SK-N-SH (cell line): ENCODE measurements around the gene UPF2.

Source experiments
- EP300 ChIP-seq, 2 experiments: IDR thresholded peaks; 2 replicates each; pipeline versions ENCODE4 v1.4.0 to v1.6.1; 2012; ENCODE audit warnings: borderline replicate concordance in 1 of 2, low read depth in 1 of 2, low read length in 1 of 2
- POLR2AphosphoS5 ChIP-seq: IDR thresholded peaks from 2 replicates; pipeline ENCODE4 v1.6.1; 2012; ENCODE audit warnings: low read depth, low read length
- SMC3 ChIP-seq: IDR thresholded peaks from 2 replicates; pipeline ENCODE4 v1.6.1; 2012; ENCODE audit warnings: low read depth, low read length, improper control_type of control experiment

DNA sequence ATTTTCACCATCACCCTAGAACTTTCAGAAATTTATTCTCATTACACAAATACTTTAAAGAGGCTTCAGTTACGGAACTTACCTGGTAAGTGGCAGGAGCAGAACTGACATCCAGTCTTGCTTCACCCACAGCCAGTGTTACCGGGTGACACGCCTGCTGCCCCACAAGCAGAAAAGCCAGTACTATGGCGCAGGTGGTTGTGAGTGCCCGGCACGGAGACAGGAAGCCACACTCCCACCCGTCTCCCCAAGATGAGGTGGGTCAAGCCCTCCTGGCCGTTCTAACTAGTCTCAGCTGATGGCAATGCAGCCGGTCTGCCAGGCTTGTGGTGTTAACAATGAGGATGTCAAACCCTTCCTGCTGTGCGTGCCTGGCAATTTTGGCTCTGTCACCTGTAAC lies 132.5 kb downstream of the UPF2 start:
- no peak for TF ChIP-seq EP300 (IDR thresholded peaks at IDR 0.05; ENCODE audit: borderline replicate concordance in 1 of 2, low read depth in 1 of 2, low read length in 1 of 2)
- TF ChIP-seq POLR2AphosphoS5, result no peak
- no peak for TF ChIP-seq SMC3
